A549 (cell line): ENCODE measurements around the gene SPATA31E1. TPM values are rescaled to one million over a fixed set of nuclear protein-coding genes. Genes with fewer than 3 reads are reported as not detected.
A peak's percentile ranks its signal among the peaks of the same experiment; 100 is the strongest.

ENCODE experiments used
- ATAC-seq, 2 experiments: fragments of 200-7000 bp in 1 of 2; fragments of >200 bp in 1 of 2; cut with Nextera tagmentation in 1 of 2; cut with Tn5 transposase in 1 of 2; 3 replicates each; pipeline versions ENCODE4 v1.8.0 to v1.9.1; 2018 to 2020; ENCODE audit warnings: mild to moderate bottlenecking in 1 of 2, moderate library complexity in 1 of 2
- CTCF ChIA-PET: fragments of 300-600 bp; sonication (Branson Sonifier 250); formaldehyde crosslinking; extraction: SDS; loops from one replicate; lab custom pipeline; 2021; ENCODE audit warnings: antibody characterized with exemption, inconsistent platforms; lab: Yijun Ruan, JAX
- POLR2A ChIA-PET: fragments of 350-600 bp; formaldehyde crosslinking; extraction: SDS; loops from one replicate; lab custom pipeline; 2021; ENCODE audit warnings: antibody characterized with exemption, inconsistent platforms; lab: Yijun Ruan, JAX
- DNase-seq, 2 experiments: peaks; one replicate each; pipeline versions ENCODE4 v3.0.0 to v3.0.0-alpha.2; 2011 to 2016; ENCODE audit warnings: low read depth in 1 of 2, low spot score in 1 of 2
- FAIRE-seq: peaks from 2 replicates; lab custom pipeline; 2011; peaks lifted over from hg19 to GRCh38; lab: Jason Lieb, UNC
- H3K27ac ChIP-seq, 2 experiments: fragments of >200 bp; sonication (Bioruptor Twin); formaldehyde crosslinking; 3 replicates each; pipeline ENCODE4 v1.5.1; 2016 to 2017
- H3K4me1 ChIP-seq: fragments of >200 bp; sonication (Bioruptor Twin); formaldehyde crosslinking; 3 replicates; pipeline ENCODE4 v1.6.1; 2016
- H3K4me2 ChIP-seq: fragments of >200 bp; sonication (Bioruptor Twin); formaldehyde crosslinking; 3 replicates; pipeline ENCODE4 v1.6.1; 2016
- H3K4me3 ChIP-seq: fragments of >200 bp; sonication (Bioruptor Twin); formaldehyde crosslinking; 3 replicates; pipeline ENCODE4 v1.5.1; 2016
- H3K9me3 ChIP-seq: fragments of >200 bp; sonication (Bioruptor Twin); formaldehyde crosslinking; 3 replicates; pipeline ENCODE4 v1.6.1; 2016
- BCL3 ChIP-seq: fragments of >200 bp; sonication (Bioruptor Twin); formaldehyde crosslinking; IDR thresholded peaks from 3 replicates; pipeline ENCODE4 v1.6.1; 2016
- BHLHE40 ChIP-seq: IDR thresholded peaks from 2 replicates; pipeline ENCODE4 v1.6.1; 2012; ENCODE audit warnings: low read depth, low read length, inconsistent platforms
- CBX8 ChIP-seq: fragments of 200-600 bp; sonication (generic); IDR thresholded peaks from 2 replicates; pipeline ENCODE4 v1.6.1; 2016
- ELK1 ChIP-seq: fragments of 150-350 bp; IDR thresholded peaks from 2 replicates; pipeline ENCODE4 v1.6.1; 2014; ENCODE audit warnings: low read depth, mild to moderate bottlenecking, low read length
- ESRRA ChIP-seq: fragments of 150-350 bp; IDR thresholded peaks from 2 replicates; pipeline ENCODE4 v1.6.1; 2014; ENCODE audit warnings: mild to moderate bottlenecking, low read length, borderline replicate concordance
- FOSL2 ChIP-seq, 2 experiments: fragments of 450-650 bp in 1 of 2; fragments of >200 bp in 1 of 2; sonication (Bioruptor Twin) in 1 of 2; formaldehyde crosslinking; IDR thresholded peaks; 2 replicates each; pipeline versions ENCODE4 v1.5.0 to v1.6.1; 2016 to 2020; ENCODE audit warnings: mild to moderate bottlenecking in 1 of 2, moderate library complexity in 1 of 2
- FOXS1 ChIP-seq: fragments of 250-450 bp; sonication (Bioruptor Pico); IDR thresholded peaks from 2 replicates; pipeline ENCODE4 v1.5.0; 2020; ENCODE audit warnings: mild to moderate bottlenecking, moderate library complexity
- HEYL ChIP-seq: fragments of 250-450 bp; sonication (Bioruptor Pico); IDR thresholded peaks from 2 replicates; pipeline ENCODE4 v1.8.0; 2021; ENCODE audit warnings: mild to moderate bottlenecking, moderate library complexity
- HOXA7 ChIP-seq: fragments of 250-450 bp; sonication (Bioruptor Pico); IDR thresholded peaks from 2 replicates; pipeline ENCODE4 v1.5.0; 2020; ENCODE audit warnings: mild to moderate bottlenecking, moderate library complexity
- HOXB5 ChIP-seq: fragments of 250-450 bp; sonication (Bioruptor Pico); IDR thresholded peaks from 2 replicates; pipeline ENCODE4 v1.5.0; 2020; ENCODE audit warnings: mild to moderate bottlenecking, moderate library complexity
- NFE2L2 ChIP-seq: fragments of 150-350 bp; conservative IDR thresholded peaks from 2 replicates; pipeline ENCODE4 v1.6.1; 2014; ENCODE audit warnings: low read length
- NR3C1 ChIP-seq: fragments of >200 bp; sonication (Bioruptor Twin); formaldehyde crosslinking; IDR thresholded peaks from 3 replicates; pipeline ENCODE4 v1.6.1; 2017
- PHF8 ChIP-seq: fragments of 200-600 bp; sonication (generic); IDR thresholded peaks from 2 replicates; pipeline ENCODE4 v1.6.1; 2016; ENCODE audit warnings: low read depth, mild to moderate bottlenecking, antibody characterized with exemption, moderate library complexity, borderline replicate concordance
- RCOR1 ChIP-seq: fragments of 150-350 bp; IDR thresholded peaks from 2 replicates; pipeline ENCODE4 v1.6.1; 2014; ENCODE audit warnings: antibody characterized with exemption, low read length, low read depth
- SMC3 ChIP-seq: fragments of >200 bp; sonication (Bioruptor Twin); formaldehyde crosslinking; IDR thresholded peaks from 3 replicates; pipeline ENCODE4 v1.6.1; 2018; ENCODE audit warnings: inconsistent platforms
- SREBF2 ChIP-seq: fragments of 450-650 bp; IDR thresholded peaks from 2 replicates; pipeline ENCODE4 v1.6.1; 2014; ENCODE audit warnings: mild to moderate bottlenecking, moderate library complexity
- ZC3H11A ChIP-seq: fragments of 450-650 bp; IDR thresholded peaks from 2 replicates; pipeline ENCODE4 v1.6.1; 2014; ENCODE audit warnings: antibody characterized with exemption, mild to moderate bottlenecking
- ZNF302 ChIP-seq: fragments of 250-450 bp; sonication (Bioruptor Pico); IDR thresholded peaks from 2 replicates; pipeline ENCODE4 v1.9.0; 2021; ENCODE audit warnings: inconsistent platforms, mild to moderate bottlenecking, moderate library complexity
- WGBS: methylation state at CpG from one replicate; pipeline ENCODE4 v1.1.6; 2017; ENCODE audit errors: missing lambda C conversion rate; 5-methylcytosine and 5-hydroxymethylcytosine counted together
- polyA plus RNA-seq, 4 experiments: library from polyadenylated mRNA; depleted of rRNA in 3 of 4; stranded (reverse); fragments of >200 nt; fragmentation: RNase III in 1 of 4; extraction: RNeasy Plus Mini Kit Qiagen cat#74134 plus additional on column Dnase treatment in 1 of 4; gene quantifications; 2 replicates in 3 of 4; 3 replicates in 1 of 4; pipeline ENCODE4 v1.2.3, GENCODE V29; 2011 to 2017
- TF ChIP-seq, protein P1 (sequence below): IDR thresholded peaks from 2 replicates; pipeline ENCODE4 v1.6.1; 2012; ENCODE audit warnings: low read depth, borderline replicate concordance
- TF ChIP-seq, protein P2 (sequence below): IDR thresholded peaks from 2 replicates; pipeline ENCODE4 v1.6.1; 2012
- TF ChIP-seq, protein P3 (sequence below): IDR thresholded peaks from 2 replicates; pipeline ENCODE4 v1.6.1; 2012

Gene SPATA31E1
- polyA plus RNA-seq, 2 of the 4 experiments (the other 2 are of a cell fraction): not detected

DNA sequence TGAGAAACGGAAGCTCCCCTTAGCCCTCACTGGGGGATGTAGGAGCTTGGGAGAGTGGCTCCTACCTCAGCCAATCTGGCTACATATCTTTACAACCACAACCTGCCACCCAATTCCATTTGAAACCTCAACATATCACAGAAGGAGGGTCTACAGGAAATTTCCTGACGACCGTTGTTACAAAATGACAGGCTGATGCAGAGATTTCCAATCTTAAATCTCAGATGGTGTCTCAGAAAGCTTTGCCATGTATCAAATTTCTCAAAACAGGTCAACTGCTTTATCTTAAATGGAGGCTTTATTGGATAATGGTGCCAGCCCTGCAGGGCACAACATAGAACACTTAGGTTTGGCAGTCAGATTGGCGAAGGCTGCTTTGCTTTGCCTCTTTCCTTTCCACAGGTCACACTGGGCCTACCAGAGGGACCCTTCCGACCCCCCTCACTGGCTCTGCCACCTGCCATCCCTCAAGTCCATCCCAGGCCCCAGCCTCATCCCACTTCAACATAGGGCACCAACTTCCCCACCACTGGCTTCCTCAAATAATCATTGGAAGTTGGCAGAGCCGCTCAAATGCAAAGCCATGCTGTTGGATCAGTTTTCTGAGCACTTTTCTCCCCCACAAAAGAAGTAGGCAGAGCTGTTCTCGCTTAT is 11.1 kb upstream of the SPATA31E1 start:
- CTCF ChIA-PET: interaction anchor here (1.3 to 1.4 kb wide), 2 partner anchors 13 to 187 kb away, joined by 3 to 4 read pairs; no protein-coding TSS in a partner anchor
- Histone ChIP-seq H3K9me3 (no peaks in the 10 kb centered on the region), H3K4me3 (no peak overlapping the region), H3K27ac (no peak overlapping the region), H3K4me1 (peaks cover 17% of the 10 kb centered on the region), H3K4me2 (no peak overlapping the region)
- TF ChIP-seq BCL3: no peak
- TF ChIP-seq, protein P1, sequence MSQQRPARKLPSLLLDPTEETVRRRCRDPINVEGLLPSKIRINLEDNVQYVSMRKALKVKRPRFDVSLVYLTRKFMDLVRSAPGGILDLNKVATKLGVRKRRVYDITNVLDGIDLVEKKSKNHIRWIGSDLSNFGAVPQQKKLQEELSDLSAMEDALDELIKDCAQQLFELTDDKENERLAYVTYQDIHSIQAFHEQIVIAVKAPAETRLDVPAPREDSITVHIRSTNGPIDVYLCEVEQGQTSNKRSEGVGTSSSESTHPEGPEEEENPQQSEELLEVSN: no peak
- TF ChIP-seq ELK1: no peak
- no peak for TF ChIP-seq FOXS1 (CRISPR knock-in tag)
- no peak for TF ChIP-seq NR3C1
- no peak for TF ChIP-seq HOXA7 (CRISPR knock-in tag)
- no peak for TF ChIP-seq ZNF302 (CRISPR knock-in tag)
- TF ChIP-seq ESRRA: no peak
- TF ChIP-seq HEYL (CRISPR knock-in tag): no peak
- TF ChIP-seq, protein P2, sequence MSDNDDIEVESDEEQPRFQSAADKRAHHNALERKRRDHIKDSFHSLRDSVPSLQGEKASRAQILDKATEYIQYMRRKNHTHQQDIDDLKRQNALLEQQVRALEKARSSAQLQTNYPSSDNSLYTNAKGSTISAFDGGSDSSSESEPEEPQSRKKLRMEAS: no peak
- TF ChIP-seq CBX8: no peak
- no peak for TF ChIP-seq ZC3H11A
- no peak for TF ChIP-seq SREBF2
- no peak for TF ChIP-seq SMC3
- TF ChIP-seq PHF8: no peak
- no peak for TF ChIP-seq RCOR1
- TF ChIP-seq, protein P3, sequence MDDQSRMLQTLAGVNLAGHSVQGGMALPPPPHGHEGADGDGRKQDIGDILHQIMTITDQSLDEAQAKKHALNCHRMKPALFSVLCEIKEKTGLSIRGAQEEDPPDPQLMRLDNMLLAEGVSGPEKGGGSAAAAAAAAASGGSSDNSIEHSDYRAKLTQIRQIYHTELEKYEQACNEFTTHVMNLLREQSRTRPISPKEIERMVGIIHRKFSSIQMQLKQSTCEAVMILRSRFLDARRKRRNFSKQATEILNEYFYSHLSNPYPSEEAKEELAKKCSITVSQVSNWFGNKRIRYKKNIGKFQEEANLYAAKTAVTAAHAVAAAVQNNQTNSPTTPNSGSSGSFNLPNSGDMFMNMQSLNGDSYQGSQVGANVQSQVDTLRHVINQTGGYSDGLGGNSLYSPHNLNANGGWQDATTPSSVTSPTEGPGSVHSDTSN: no peak
- TF ChIP-seq BHLHE40: no peak
- no peak for DNase-seq
- POLR2A ChIA-PET: no interaction called here
- WGBS: 88% methylated on average over 7 of the region's 7 CpGs
- no peak for FAIRE-seq
- ATAC-seq: no peak

DNA sequence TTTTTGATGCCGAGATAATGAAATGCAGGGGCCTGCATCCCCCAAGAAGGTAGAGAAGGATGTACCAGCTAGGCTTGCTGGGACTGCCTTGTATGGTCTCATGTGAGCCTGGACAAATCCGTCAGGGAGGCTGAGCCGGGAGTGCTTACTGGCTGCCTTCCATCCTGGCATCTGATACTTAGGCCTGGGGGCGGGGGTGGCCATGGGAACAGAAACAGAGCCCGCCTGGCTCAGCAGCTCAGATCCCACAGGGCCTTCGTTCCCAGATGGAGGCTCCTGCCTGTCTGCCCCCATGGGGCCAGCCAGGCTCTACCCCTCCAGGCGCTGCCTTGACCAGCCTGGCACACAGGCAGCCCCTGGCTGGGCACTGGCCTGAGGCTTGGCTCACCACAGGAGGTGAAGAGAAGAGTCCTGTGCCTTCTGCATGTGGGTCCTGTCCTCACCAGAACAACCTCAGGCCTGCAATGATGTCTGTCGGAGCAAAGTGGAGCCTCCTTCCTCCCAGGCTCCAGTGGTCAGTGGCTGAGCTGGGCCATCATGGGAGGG is 10.5 kb upstream of the SPATA31E1 start:
- WGBS: 91% methylated on average over 5 of the region's 8 CpGs

More for the DNA sequence above, 10.5 kb upstream of the SPATA31E1 start:
- ChIA-PET POLR2A (no interaction called here), CTCF (interaction anchor here (0.9 to 1.4 kb wide), 2 partner anchors 12 to 60 kb away, joined by 3 to 4 read pairs; no protein-coding TSS in a partner anchor)
- ATAC-seq: no peak
- Histone ChIP-seq H3K4me3 (no peak overlapping the region), H3K9me3 (no peaks in the 10 kb centered on the region), H3K4me1 (peaks cover 11% of the 10 kb centered on the region; the same call in 2 of the 3 replicates), H3K27ac (peak overlapping the region in 1 of 2 experiments; percentile 43; a peak in 1 of 6 replicates), H3K4me2 (no peak overlapping the region)
- no peak for DNase-seq
- TF ChIP-seq NFE2L2: no peak
- no peak for TF ChIP-seq CBX8
- TF ChIP-seq RCOR1: no peak
- TF ChIP-seq HOXB5 (CRISPR knock-in tag): no peak
- TF ChIP-seq FOSL2 (IDR thresholded peaks at IDR 0.05): no peak
- TF ChIP-seq FOSL2 (CRISPR knock-in tag; IDR thresholded peaks at IDR 0.05): no peak
- no peak for TF ChIP-seq FOXS1 (CRISPR knock-in tag)
- no peak for FAIRE-seq
